Activated CD4-positive, alpha-beta T cell treated with anti-CD3 and anti-CD28 coated beads, Interleukin-2, amount 10 ng/mL, durations not matched to agents 24 days and 14 days (primary cell): ENCODE measurements around the gene DYNLRB1. TPM values are rescaled to one million over a fixed set of nuclear protein-coding genes. Genes with fewer than 3 reads are reported as not detected.

Experiments
- DNase-seq: peaks from one replicate; pipeline ENCODE4 v3.0.0; 2022
- H3K27ac Mint-ChIP-seq: one replicate; pipeline ENCODE4 v1.8.0; 2022; ENCODE audit warnings: mild to moderate bottlenecking, mixed read lengths
- H3K27me3 Mint-ChIP-seq: one replicate; pipeline ENCODE4 v1.8.0; 2022; ENCODE audit warnings: mixed read lengths
- H3K36me3 Mint-ChIP-seq: one replicate; pipeline ENCODE4 v1.8.0; 2022; ENCODE audit warnings: low read depth, mild to moderate bottlenecking, mixed read lengths
- H3K4me1 Mint-ChIP-seq: one replicate; pipeline ENCODE4 v1.8.0; 2021; ENCODE audit warnings: mixed read lengths
- H3K4me3 Mint-ChIP-seq: one replicate; pipeline ENCODE4 v1.8.0; 2022; ENCODE audit warnings: mild to moderate bottlenecking, moderate library complexity, mixed read lengths
- H3K9me3 Mint-ChIP-seq: one replicate; pipeline ENCODE4 v1.8.0; 2021; ENCODE audit warnings: mixed read lengths
- intact Hi-C: fragments of 100-400 bp; cut with micrococcal nuclease; formaldehyde crosslinking; loops from one replicate; pipeline ENCODE4 v1.15.1; 2023
- total RNA-seq: library from RNA; stranded (reverse); gene quantifications from 2 replicates; pipeline ENCODE4 v1.2.3, GENCODE V29; 2022

The DYNLRB1 gene
- total RNA-seq, 1 donor from 2014 or later: 98.9 TPM

DNA sequence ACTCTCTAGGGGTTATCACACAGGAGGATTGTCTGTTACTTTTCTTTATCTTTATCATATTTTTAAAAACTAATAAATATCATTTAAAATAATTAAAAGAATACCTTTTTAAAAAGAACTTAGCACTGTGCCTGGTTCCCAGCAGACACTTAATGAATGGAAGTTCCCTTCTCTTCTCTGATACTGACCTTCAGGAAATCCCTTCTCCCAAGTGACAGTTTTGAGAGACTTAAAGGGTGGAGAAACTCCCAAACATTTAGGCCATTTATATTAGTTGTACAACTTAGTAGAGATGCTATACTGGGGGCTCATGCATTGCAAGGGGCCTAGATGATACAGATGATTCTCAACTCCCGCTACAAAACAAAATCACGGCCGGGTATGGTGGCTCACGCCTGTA, 60.8 kb downstream of the DYNLRB1 start:
- Mint-ChIP-seq H3K36me3 (peaks cover 25% of the 10 kb centered on the region), H3K4me3 (no peak overlapping the region), H3K27ac (no peak overlapping the region), H3K4me1 (peaks cover 28% of the 10 kb centered on the region), H3K27me3 (no peaks in the 10 kb centered on the region), H3K9me3 (no peaks in the 10 kb centered on the region)
- DNase-seq: no peak
- intact Hi-C loops: no loop called here

DNA sequence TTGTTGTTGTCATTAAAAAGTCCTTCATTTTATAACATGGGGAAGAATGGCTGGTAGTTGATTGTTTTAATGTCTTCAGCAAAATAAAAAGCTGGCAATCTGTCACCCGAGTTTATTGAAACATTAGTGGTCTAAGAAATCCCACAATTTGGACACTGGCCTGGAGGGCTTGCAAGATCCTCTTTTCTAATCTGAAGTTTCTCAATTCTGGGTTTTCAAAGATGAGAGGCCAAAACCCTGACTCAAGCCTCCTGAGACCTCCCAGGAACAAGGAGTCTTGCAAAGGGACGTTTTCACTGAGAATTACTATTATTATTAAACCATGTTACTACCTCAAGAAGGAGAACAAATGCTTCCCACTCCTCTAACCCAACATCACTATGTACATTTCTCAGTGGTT, 61.8 kb downstream of the DYNLRB1 start:
- DNase-seq: no peak
- Mint-ChIP-seq H3K36me3 (peaks cover 22% of the 10 kb centered on the region), H3K27ac (peak overlapping the region; percentile 37), H3K4me3 (no peak overlapping the region), H3K27me3 (no peaks in the 10 kb centered on the region), H3K9me3 (no peaks in the 10 kb centered on the region), H3K4me1 (peaks cover 32% of the 10 kb centered on the region)
- intact Hi-C loops: no loop called here

DNA sequence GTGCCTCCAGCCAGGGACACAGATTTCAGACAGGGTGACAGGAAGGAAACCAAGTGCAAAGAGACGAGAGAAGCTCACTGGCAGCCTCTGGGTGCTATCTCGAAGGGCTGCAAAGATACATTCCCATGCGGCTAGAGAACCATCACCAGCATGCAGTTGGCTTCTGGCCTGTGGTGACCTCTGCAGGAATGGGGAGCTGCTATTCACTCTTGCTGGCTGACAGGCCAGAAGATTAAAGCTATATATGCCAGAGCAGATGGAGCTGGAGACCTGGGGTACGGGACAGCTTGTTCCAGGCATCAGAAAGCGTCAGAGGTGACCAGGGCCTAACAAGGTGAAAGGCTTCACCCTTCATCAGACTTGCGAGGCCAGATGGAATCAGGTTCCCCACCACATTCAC, 62.3 kb downstream of the DYNLRB1 start:
- Mint-ChIP-seq H3K9me3 (no peaks in the 10 kb centered on the region), H3K27me3 (no peaks in the 10 kb centered on the region), H3K4me3 (no peak overlapping the region), H3K27ac (peak overlapping the region; percentile 37), H3K36me3 (peaks cover 22% of the 10 kb centered on the region), H3K4me1 (peaks cover 35% of the 10 kb centered on the region)
- intact Hi-C loops: no loop called here
- DNase-seq: no peak

DNA sequence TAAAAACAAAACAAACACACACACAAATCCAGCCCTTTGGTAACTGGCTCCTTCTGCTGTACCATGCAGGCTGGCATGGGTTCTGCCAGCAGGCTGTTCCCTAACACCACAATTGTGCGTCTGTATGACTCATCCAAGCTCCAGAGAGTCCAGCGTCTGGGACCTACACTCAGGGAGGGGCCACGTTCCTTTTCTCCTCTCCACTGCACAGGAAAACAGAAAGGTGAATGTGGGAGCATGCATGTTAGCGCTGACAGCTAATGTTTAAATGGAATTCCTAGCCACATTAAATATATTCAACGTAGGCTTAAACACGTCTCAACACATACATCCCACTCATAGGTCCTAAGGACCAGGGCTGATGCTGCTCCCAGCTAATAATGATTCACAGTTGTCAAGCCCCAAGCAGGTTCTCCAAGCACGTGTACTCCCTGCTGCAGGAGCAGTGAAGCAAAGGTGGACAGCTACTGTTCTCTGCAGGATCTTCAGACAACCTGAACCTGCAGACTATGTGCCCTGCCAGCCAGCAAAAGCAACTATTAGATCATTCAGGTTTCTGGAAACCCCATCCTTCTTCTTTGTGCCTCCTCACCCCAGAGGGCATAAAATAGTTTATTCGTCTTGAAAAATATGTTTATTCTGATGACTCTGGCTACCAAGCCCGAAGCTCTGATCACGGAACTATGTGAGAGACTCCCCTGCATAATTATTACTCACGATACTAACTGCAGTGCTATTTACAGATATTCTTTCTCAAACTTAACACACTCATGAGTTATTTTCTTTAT, 63.2 kb downstream of the DYNLRB1 start:
- H3K27ac Mint-ChIP-seq: peak overlapping the region; percentile 89
- DNase-seq: no peak
- no peaks in the 10 kb centered on the region for H3K9me3 Mint-ChIP-seq
- peaks cover 20% of the 10 kb centered on the region for H3K36me3 Mint-ChIP-seq
- H3K27me3 Mint-ChIP-seq: no peaks in the 10 kb centered on the region
- no peak overlapping the region for H3K4me3 Mint-ChIP-seq
- peaks cover 35% of the 10 kb centered on the region for H3K4me1 Mint-ChIP-seq
- intact Hi-C loops: no loop called here

DNA sequence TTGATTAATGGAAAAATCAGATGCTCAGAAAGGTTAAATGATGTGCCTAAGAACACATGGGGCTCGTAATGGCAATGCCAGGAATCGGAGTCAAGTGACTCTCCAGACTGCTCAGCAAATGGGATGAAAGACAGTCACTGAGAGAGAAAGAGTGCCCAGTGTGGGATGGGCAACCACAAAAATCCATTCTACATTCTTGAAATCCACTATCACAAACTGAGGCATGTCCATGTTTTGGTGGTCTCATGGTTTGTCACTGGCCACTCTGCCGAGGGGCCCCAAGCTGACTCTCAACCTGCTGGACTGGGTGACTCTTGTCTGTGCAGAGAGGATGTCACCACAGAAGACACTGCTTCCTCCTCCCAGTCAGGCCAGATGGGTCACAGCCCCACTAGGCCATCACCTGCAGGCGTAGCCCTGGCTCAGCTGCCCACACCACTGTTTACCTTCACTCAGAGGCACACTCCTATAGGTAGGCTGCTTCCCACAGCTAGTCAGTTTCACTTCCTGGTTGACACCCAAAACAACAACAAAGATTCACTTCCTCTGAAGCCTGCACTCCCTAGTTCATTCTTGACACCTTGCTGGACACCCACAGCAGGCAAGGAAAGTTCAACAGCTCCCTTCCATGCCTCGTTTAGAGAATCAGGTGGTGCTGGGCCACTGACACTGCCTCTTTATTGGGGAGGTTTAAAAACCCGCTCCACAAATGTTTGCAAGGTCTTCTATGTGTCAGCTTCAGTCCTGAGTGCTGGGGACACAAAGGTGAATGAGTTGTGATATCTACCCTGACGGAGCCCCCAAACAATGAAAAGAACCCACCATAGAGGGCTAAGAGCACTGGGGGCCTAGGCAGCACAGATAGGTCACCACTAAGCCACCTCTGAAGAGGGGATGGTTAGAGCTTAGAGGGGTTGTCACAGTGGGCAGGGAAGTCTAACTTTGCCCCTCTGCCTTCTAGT, 64.0 kb downstream of the DYNLRB1 start:
- no peaks in the 10 kb centered on the region for H3K9me3 Mint-ChIP-seq
- H3K4me3 Mint-ChIP-seq: peak overlapping the region; percentile 42
- H3K27ac Mint-ChIP-seq: peak overlapping the region; percentile 89
- intact Hi-C loops: loop anchor here (5.0 kb wide), 1 partner anchor 127 kb away; no protein-coding TSS in a partner anchor
- H3K36me3 Mint-ChIP-seq: peaks cover 17% of the 10 kb centered on the region
- H3K27me3 Mint-ChIP-seq: no peaks in the 10 kb centered on the region
- H3K4me1 Mint-ChIP-seq: peaks cover 35% of the 10 kb centered on the region
- peak; percentile 83 for DNase-seq

DNA sequence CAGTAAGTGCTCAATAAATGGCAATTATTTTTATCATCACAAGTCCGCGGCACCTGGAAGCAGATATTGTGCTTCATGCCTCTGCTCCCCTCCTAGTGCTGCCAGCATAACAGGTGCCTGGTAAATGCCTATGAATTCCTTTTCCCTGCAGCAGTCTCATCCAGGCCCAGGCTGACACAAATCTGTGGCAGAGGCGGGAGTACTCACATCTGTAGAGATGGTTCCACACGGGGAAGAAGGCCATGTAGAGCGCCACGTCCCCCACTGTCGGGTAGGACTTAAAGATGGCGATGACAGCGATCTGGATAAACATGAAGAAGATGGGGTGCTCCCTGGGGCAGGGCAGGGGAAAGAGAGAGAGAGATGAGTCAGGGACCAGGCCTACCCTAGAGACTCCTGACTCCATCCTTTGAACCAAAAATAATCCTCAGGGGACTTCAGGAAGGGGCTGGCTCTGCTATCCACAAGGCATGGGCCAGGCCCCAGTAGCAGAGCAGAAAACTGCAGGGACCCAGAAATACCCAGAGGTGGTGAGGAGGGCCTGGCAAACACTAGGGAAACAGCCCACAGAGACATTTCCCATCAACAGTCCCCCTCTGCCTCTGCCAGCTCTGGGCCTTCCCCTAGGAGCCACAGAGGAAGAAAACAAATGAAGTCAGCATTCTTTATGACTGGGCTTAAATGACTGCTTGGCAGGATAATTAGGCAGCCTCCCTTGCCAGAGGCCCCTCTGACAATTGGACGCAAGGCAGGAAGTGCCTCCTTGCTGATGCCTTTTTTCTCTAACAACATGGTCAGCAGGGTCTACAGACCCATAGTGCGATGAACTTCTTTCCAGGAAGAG, 65.3 kb downstream of the DYNLRB1 start:
- peak overlapping the region; percentile 89 for H3K27ac Mint-ChIP-seq
- no peaks in the 10 kb centered on the region for H3K9me3 Mint-ChIP-seq
- peaks cover 35% of the 10 kb centered on the region for H3K4me1 Mint-ChIP-seq
- DNase-seq: peak; percentile 72
- peaks cover 21% of the 10 kb centered on the region for H3K36me3 Mint-ChIP-seq
- intact Hi-C loops: loop anchor here (5.0 kb wide), 1 partner anchor 126 kb away; no protein-coding TSS in a partner anchor
- H3K27me3 Mint-ChIP-seq: no peaks in the 10 kb centered on the region
- peak overlapping the region; percentile 33 for H3K4me3 Mint-ChIP-seq

DNA sequence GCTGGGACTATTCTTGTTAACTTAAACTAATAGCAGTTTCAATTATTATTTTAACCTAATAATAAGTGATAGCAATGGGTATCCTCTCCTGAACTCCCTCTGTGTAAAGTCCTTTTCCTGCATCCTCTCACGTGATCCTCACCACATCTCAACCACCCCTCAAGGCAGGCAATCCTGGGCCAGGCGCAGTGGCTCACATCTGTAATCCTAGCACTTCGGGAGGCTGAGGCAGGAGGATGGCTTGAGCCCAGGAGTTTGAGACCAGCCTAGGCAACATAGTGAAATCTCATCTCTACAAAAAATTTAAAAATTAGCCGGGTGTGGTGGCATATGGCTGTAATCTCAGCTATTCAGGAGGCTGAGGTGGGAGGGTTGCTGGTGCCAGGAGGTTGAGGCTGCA, 66.0 kb downstream of the DYNLRB1 start:
- Mint-ChIP-seq H3K27ac (peak overlapping the region; percentile 89), H3K27me3 (no peaks in the 10 kb centered on the region), H3K4me1 (peaks cover 35% of the 10 kb centered on the region), H3K4me3 (peak overlapping the region; percentile 26), H3K36me3 (peaks cover 21% of the 10 kb centered on the region), H3K9me3 (no peaks in the 10 kb centered on the region)
- no peak for DNase-seq
- intact Hi-C loops: loop anchor here (5.0 kb wide), 1 partner anchor 125 kb away; no protein-coding TSS in a partner anchor

DNA sequence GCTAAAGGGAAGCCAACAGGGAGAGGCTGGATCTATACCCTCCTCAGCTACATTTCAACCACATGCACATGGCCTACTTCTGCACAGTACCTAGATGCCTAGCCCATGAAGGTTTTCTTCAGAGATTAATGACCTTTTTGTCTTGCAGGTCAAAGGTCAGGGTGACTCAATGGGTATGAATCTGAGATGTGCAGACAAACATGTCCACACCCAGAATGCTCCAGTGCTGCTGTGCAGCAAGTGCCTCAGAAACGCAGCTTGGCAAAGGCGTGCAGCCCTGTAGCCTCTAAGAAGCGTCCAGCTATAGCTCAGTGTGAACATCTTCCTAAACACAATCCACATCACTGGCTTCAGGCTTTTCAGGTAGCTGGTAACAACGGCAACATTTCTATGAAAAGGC, 66.7 kb downstream of the DYNLRB1 start:
- peaks cover 26% of the 10 kb centered on the region for H3K36me3 Mint-ChIP-seq

DNA sequence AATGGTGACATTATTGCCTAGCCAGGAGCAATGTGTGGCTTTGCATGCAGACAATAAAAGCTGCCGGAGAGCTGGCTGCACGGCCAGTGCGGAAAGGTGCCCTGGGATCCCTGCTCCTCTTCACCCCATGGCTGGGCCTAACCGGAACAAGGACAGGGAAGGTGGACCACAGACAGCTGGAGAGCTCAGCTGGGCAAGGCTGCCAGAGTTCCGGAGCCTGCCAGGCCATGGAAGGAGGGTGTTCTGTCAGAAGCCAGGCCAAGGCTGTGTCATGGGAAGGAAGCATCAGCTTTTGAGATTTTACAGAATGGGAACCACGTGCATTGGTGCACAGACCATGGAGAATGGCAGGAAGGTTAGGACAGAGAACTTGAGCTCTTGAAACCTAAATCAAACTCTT, 67.3 kb downstream of the DYNLRB1 start:
- H3K4me3 Mint-ChIP-seq: no peak overlapping the region
- intact Hi-C loops: loop anchor here (5.0 kb wide), 1 partner anchor 124 kb away; no protein-coding TSS in a partner anchor
- H3K27me3 Mint-ChIP-seq: no peaks in the 10 kb centered on the region
- peak overlapping the region; percentile 20 for H3K27ac Mint-ChIP-seq
- H3K36me3 Mint-ChIP-seq: peaks cover 26% of the 10 kb centered on the region
- DNase-seq: no peak
- peaks cover 31% of the 10 kb centered on the region for H3K4me1 Mint-ChIP-seq
- no peaks in the 10 kb centered on the region for H3K9me3 Mint-ChIP-seq

More for the DNA sequence above, 66.7 kb downstream of the DYNLRB1 start:
- Mint-ChIP-seq H3K9me3 (no peaks in the 10 kb centered on the region), H3K4me3 (no peak overlapping the region), H3K4me1 (peaks cover 35% of the 10 kb centered on the region), H3K27me3 (no peaks in the 10 kb centered on the region), H3K27ac (peak overlapping the region; percentile 20)
- no peak for DNase-seq
- intact Hi-C loops: loop anchor here (5.0 kb wide), 1 partner anchor 124 kb away; no protein-coding TSS in a partner anchor

DNA sequence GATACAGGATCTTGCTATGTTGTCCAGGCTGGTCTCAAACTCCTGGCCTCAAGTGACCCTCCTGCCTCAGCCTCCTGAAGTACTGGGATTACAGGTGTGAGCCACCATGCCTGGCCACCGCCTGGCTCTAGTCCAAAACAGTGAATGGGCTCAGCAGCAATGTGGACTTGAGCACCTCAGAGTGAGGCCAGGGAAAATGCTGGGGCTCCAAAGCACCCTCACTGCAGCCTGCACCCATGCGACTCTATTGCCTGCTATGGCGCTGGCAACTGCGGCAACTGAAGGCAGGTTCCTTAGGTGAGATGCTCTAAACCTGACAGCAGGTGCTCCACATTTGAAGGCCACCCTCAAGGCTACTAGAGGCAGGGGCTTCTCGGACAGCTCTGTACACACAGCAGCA, 68.8 kb downstream of the DYNLRB1 start:
- Mint-ChIP-seq H3K27ac (peak overlapping the region; percentile 25), H3K9me3 (no peaks in the 10 kb centered on the region)

DNA sequence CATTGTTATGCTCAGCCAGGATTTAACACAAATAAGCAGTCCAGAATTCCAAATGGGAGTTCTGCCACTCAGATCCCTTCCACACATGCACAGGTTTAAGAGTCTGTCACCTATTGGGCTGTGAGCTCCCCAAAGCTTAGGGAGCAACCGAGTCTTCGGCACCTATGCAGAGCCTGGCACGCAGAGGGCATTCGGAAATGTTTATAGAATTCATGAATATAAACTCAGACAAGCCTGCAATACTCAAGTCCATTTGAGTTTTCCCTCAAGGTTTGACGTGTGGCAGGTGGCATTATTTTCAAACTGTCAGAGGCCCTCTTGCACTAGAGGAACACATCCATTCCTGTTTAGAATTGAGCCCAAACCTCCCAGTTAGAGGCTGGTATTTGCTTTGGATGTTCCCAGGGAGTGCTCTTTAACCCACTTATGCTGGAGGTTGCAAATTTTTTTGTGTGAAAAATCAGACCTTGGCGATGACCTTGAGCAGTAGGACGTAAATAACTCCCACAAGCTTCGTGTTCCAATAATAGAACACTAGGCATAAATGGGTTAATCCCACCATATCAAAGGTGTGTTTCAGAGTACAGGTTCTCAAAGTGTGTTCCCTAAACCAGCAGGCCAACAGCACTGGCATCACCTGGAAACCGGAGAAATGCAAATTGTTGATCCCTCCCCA, 70.4 kb downstream of the DYNLRB1 start:
- no peak overlapping the region for H3K4me3 Mint-ChIP-seq
- peaks cover 10% of the 10 kb centered on the region for H3K4me1 Mint-ChIP-seq
- no peaks in the 10 kb centered on the region for H3K27me3 Mint-ChIP-seq
- peaks cover 12% of the 10 kb centered on the region for H3K36me3 Mint-ChIP-seq
- no peak for DNase-seq
- H3K27ac Mint-ChIP-seq: no peak overlapping the region
- H3K9me3 Mint-ChIP-seq: no peaks in the 10 kb centered on the region
- intact Hi-C loops: no loop called here

More for the DNA sequence above, 68.8 kb downstream of the DYNLRB1 start:
- H3K27me3 Mint-ChIP-seq: no peaks in the 10 kb centered on the region
- H3K36me3 Mint-ChIP-seq: peaks cover 26% of the 10 kb centered on the region
- DNase-seq: no peak
- no peak overlapping the region for H3K4me3 Mint-ChIP-seq
- H3K4me1 Mint-ChIP-seq: peaks cover 25% of the 10 kb centered on the region
- intact Hi-C loops: no loop called here
